ENCODE data around the gene NFKB2. TPM values are rescaled to one million over a fixed set of nuclear protein-coding genes. Genes with fewer than 3 reads are reported as not detected.

NFKB2 gene
- total and polyA plus RNA-seq, 4 experiments from 2014 or later: 6.6 to 147 (median 85.7) TPM

- intact Hi-C loops (cut with micrococcal nuclease): loop anchor here (1.0 to 5.0 kb wide), 5 partner anchors 11 to 310 kb away; partner anchors contain the start of gene WBP1L
- peak within 1 kb of the TSS; percentile 83 to 92 for H3K4me3 ChIP-seq (ENCODE audit: low read length in 2 of 2)
- H3K27ac Mint-ChIP-seq: peak within 1 kb of the TSS; percentile 84 to 98 (median 97)
Measured at GRCh38 chr10:102432162-102432950, 36.9 kb downstream of the NFKB2 start, which contains the start of gene CUEDC2. Gene CUEDC2 (minus strand): TSS chr10:102432574. CDS start chr10:102425188, 7,386 bp downstream.

DNA sequence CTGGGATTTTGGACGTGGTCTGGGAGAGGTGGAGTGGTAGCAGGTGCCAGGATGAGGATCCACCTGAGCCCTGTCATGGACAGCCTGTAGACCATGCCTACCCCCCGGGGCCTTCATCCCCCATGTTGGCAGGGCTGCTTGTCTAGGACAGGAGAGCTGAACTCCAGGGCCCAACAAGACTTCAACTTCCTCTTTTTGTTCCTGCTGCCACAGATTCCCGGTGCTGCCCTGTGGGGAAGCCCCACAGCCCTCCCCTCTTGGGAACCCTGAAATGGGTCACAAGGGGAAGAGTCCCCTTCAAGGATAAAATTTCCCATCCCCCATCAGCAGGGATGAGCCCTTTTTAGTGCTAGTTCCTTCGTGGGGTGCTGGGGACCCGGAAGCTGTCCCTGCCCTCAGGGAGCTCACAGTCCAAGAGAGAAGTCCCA is 38.1 kb downstream of the NFKB2 start:
- Mint-ChIP-seq H3K9me3 (peaks cover 0 to 2% (median 0%) of the 10 kb centered on the region in 8 donors), H3K4me3 (peak overlapping the region; percentile 90 to 95 (median 94)), H3K4me1 (peaks cover 30 to 65% (median 47%) of the 10 kb centered on the region in 4 donors), H3K27ac (peak overlapping the region; percentile 76 to 98 (median 97)), H3K36me3 (peaks cover 0 to 13% of the 10 kb centered on the region in 2 donors), H3K27me3 (no peaks in the 10 kb centered on the region)
- POLR2A ChIA-PET (ENCODE audit: partially characterized antibody): interaction anchor here (0.6 to 9.9 kb wide), 6 partner anchors 10 to 211 kb away, joined by 3 to 198 read pairs (median 18); partner anchors contain the start of genes C10orf95, FBXL15 and TRIM8
- no peaks in the 10 kb centered on the region for H3K36me3 ChIP-seq (ENCODE audit: insufficient read depth, low read length)
- CTCF ChIA-PET (ENCODE audit: partially characterized antibody): interaction anchor here (1.1 to 5.9 kb wide), 6 partner anchors 11 to 302 kb away, joined by 3 to 42 read pairs (median 11); partner anchors contain the start of genes C10orf95, FBXL15 and PPRC1
- no peak overlapping the region for H3K4me3 ChIP-seq (ENCODE audit: low read length in 2 of 2)
- no peaks in the 10 kb centered on the region for H3K27me3 ChIP-seq (ENCODE audit: insufficient read depth, low read length)
- intact Hi-C loops (cut with micrococcal nuclease): loop anchor here (5.0 kb wide), 1 partner anchor 309 kb away; the partner anchor contains the start of gene WBP1L
- H3K9me3 ChIP-seq (ENCODE audit: control insufficient read depth in 1 of 2, low read length in 2 of 2): no peaks in the 10 kb centered on the region
- no peak for DNase-seq
- H3K4me1 ChIP-seq (ENCODE audit: insufficient read depth, low read length): peaks cover 62% of the 10 kb centered on the region
- H3K27ac ChIP-seq (ENCODE audit: low read depth, low read length): peak overlapping the region; percentile 79

More at GRCh38 chr10:102432162-102432950, 36.9 kb downstream of the NFKB2 start, which contains the start of gene CUEDC2:
- H3K27ac ChIP-seq (ENCODE audit: low read depth, low read length): peak within 1 kb of the TSS; percentile 79
- ChIA-PET POLR2A (ENCODE audit: partially characterized antibody) (interaction anchor here (0.6 to 9.9 kb wide), 19 partner anchors 9 to 286 kb away, joined by 3 to 198 read pairs (median 4); partner anchors contain the start of genes C10orf95, FBXL15, NFKB2 and SUFU), CTCF (ENCODE audit: partially characterized antibody) (interaction anchor here (0.6 to 5.9 kb wide), 12 partner anchors 10 to 300 kb away, joined by 3 to 42 read pairs (median 4); partner anchors contain the start of genes ACTR1A, C10orf95, FBXL15 and PPRC1)
- no peaks in the 10 kb centered on the region for H3K9me3 ChIP-seq (ENCODE audit: control insufficient read depth in 1 of 2, low read length in 2 of 2)
- Mint-ChIP-seq H3K36me3 (peaks cover 0 to 13% of the 10 kb centered on the region in 2 donors), H3K9me3 (no peaks in the 10 kb centered on the region), H3K27me3 (no peaks in the 10 kb centered on the region), H3K4me1 (peaks cover 24 to 57% (median 40%) of the 10 kb centered on the region in 4 donors), H3K4me3 (peak within 1 kb of the TSS; percentile 90 to 95 (median 94))
- DNase-seq: peak; percentile 89 to 95 (median 93)
- peaks cover 52% of the 10 kb centered on the region for H3K4me1 ChIP-seq (ENCODE audit: insufficient read depth, low read length)
- no peaks in the 10 kb centered on the region for H3K27me3 ChIP-seq (ENCODE audit: insufficient read depth, low read length)
- no peaks in the 10 kb centered on the region for H3K36me3 ChIP-seq (ENCODE audit: insufficient read depth, low read length)

DNA sequence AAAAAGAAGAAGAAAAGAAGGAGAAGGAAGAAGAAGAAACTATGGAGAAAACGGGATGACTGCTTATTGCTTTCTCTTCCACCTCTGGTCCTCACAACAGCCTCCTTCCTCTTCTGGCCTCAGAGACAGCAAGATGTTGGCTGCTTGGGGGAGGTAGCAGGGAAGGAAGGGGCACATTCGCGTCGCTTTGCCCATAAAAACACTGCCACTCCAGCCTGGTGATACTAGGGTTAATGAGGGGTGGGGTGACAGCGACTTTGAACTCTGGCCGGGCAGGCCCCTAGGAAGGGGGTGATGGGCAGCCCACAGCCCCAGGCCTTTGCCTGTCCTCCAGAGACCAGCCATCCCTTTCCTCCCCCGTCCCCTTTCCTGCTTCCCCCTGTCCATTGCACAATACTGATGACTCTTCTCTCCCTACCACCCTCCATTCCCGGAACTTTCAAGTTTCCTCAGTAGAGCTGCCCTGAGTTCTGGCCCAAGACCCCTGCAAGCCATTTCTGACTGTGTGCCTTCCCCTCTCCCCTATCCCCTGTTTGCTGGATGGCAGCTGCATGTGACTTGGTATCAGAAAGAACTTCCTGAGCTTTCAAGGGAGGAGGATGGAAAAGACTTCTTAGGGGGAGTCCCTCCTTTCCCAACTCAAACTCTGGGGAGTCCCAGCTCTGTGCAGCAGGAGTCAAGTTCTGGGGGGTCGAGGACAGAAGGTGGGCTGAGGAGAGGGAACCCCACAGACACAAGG is 39.1 kb downstream of the NFKB2 start:
- H3K4me3 ChIP-seq (ENCODE audit: low read length in 2 of 2): peak overlapping the region in 1 of 2 donors; percentile 54
- ChIA-PET CTCF (ENCODE audit: partially characterized antibody) (interaction anchor here (1.3 to 5.9 kb wide), 6 partner anchors 12 to 44 kb away, joined by 4 to 42 read pairs (median 12); partner anchors contain the start of genes C10orf95 and FBXL15), POLR2A (ENCODE audit: partially characterized antibody) (interaction anchor here (1.0 to 9.9 kb wide), 6 partner anchors 11 to 40 kb away, joined by 4 to 198 read pairs (median 23); partner anchors contain the start of genes C10orf95, FBXL15 and NFKB2)
- no peaks in the 10 kb centered on the region for H3K9me3 ChIP-seq (ENCODE audit: control insufficient read depth in 1 of 2, low read length in 2 of 2)
- peak overlapping the region; percentile 58 to 94 (median 87) for H3K4me3 Mint-ChIP-seq
- H3K36me3 ChIP-seq (ENCODE audit: insufficient read depth, low read length): no peaks in the 10 kb centered on the region
- peaks cover 30 to 65% (median 47%) of the 10 kb centered on the region in 4 donors for H3K4me1 Mint-ChIP-seq
- H3K27me3 Mint-ChIP-seq: no peaks in the 10 kb centered on the region
- H3K36me3 Mint-ChIP-seq: peaks cover 0 to 13% of the 10 kb centered on the region in 2 donors
- DNase-seq: no peak
- peak overlapping the region; percentile 79 for H3K27ac ChIP-seq (ENCODE audit: low read depth, low read length)
- intact Hi-C loops (cut with micrococcal nuclease): loop anchor here (5.0 kb wide), 1 partner anchor 308 kb away; the partner anchor contains the start of gene WBP1L
- peaks cover 62% of the 10 kb centered on the region for H3K4me1 ChIP-seq (ENCODE audit: insufficient read depth, low read length)
- H3K27me3 ChIP-seq (ENCODE audit: insufficient read depth, low read length): no peaks in the 10 kb centered on the region
- peaks cover 0 to 2% (median 0%) of the 10 kb centered on the region in 8 donors for H3K9me3 Mint-ChIP-seq
- H3K27ac Mint-ChIP-seq: peak overlapping the region; percentile 87 to 98 (median 95)

- ChIA-PET CTCF (ENCODE audit: partially characterized antibody) (interaction anchor here (1.1 to 5.9 kb wide), 5 partner anchors 13 to 44 kb away, joined by 3 to 42 read pairs (median 9); partner anchors contain the start of genes C10orf95 and FBXL15), POLR2A (ENCODE audit: partially characterized antibody) (interaction anchor here (1.0 to 9.9 kb wide), 6 partner anchors 12 to 68 kb away, joined by 4 to 198 read pairs (median 12); partner anchors contain the start of genes ACTR1A, C10orf95, FBXL15 and NFKB2)
- Mint-ChIP-seq H3K4me1 (peaks cover 30 to 65% (median 47%) of the 10 kb centered on the region in 4 donors), H3K27me3 (no peaks in the 10 kb centered on the region), H3K4me3 (peak overlapping the region; percentile 82 to 94 (median 87)), H3K27ac (peak overlapping the region; percentile 87 to 98 (median 95)), H3K36me3 (peaks cover 0 to 13% of the 10 kb centered on the region in 2 donors), H3K9me3 (peaks cover 0 to 2% (median 0%) of the 10 kb centered on the region in 8 donors)
- intact Hi-C loops (cut with micrococcal nuclease): no loop called here
- no peaks in the 10 kb centered on the region for H3K27me3 ChIP-seq (ENCODE audit: insufficient read depth, low read length)
- H3K36me3 ChIP-seq (ENCODE audit: insufficient read depth, low read length): no peaks in the 10 kb centered on the region
- no peaks in the 10 kb centered on the region for H3K9me3 ChIP-seq (ENCODE audit: control insufficient read depth in 1 of 2, low read length in 2 of 2)
- peak overlapping the region; percentile 79 for H3K27ac ChIP-seq (ENCODE audit: low read depth, low read length)
- H3K4me3 ChIP-seq (ENCODE audit: low read length in 2 of 2): peak overlapping the region in 1 of 2 donors; percentile 54
- H3K4me1 ChIP-seq (ENCODE audit: insufficient read depth, low read length): peaks cover 62% of the 10 kb centered on the region
- DNase-seq: no peak
Measured at GRCh38 chr10:102435133-102435497, 39.6 kb downstream of the NFKB2 start.

DNA sequence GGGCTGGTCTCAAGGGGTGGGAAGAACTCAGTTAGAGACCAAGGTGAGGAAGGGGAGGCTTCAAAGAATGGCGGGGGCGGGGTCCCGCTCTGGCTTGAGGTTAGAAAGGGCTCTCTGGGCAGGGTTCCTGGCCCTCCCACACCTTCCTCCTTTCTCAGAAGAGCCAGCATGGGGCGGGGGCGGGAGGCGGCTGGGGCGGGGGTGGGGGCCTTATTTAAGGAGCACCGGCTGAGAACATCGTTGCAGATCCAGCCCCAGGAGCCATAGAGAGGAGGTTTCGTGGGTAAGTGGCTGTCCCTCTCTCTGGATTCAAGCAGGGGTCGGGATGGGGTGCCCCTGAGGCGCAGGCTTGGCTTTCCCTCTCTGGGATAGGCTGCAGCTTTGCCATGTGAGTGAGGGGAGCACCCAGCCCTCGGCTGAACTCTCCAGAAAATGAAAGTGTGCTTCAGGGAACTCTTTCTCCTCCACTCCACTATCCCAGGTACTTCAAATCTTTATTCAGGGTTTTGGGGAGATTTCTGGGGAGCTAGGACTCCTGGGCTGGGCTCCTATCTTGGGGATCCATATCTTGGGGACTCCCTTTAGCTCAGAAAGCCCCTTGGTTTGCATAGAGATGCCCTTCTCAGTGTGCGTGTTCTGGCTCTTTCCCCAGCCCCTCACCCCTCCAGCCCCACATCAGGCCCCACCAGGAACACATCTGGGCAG is 40.2 kb downstream of the NFKB2 start:
- ChIA-PET POLR2A (ENCODE audit: partially characterized antibody) (interaction anchor here (0.8 to 9.9 kb wide), 10 partner anchors 12 to 209 kb away, joined by 3 to 198 read pairs (median 4); partner anchors contain the start of genes ACTR1A, C10orf95, FBXL15 and NFKB2), CTCF (ENCODE audit: partially characterized antibody) (interaction anchor here (0.8 to 5.9 kb wide), 6 partner anchors 13 to 43 kb away, joined by 3 to 42 read pairs (median 6); partner anchors contain the start of genes C10orf95 and FBXL15)
- peak overlapping the region; percentile 82 to 94 (median 87) for H3K4me3 Mint-ChIP-seq
- H3K9me3 Mint-ChIP-seq: peaks cover 0 to 2% (median 0%) of the 10 kb centered on the region in 8 donors
- peak overlapping the region; percentile 42 to 54 for H3K4me3 ChIP-seq (ENCODE audit: low read length in 2 of 2)
- H3K27ac ChIP-seq (ENCODE audit: low read depth, low read length): peak overlapping the region; percentile 79
- intact Hi-C loops (cut with micrococcal nuclease): loop anchor here (1.0 kb wide), 1 partner anchor 14 kb away; no protein-coding TSS in a partner anchor
- H3K27ac Mint-ChIP-seq: peak overlapping the region; percentile 87 to 98 (median 95)
- no peaks in the 10 kb centered on the region for H3K36me3 ChIP-seq (ENCODE audit: insufficient read depth, low read length)
- H3K36me3 Mint-ChIP-seq: peaks cover 0 to 13% of the 10 kb centered on the region in 2 donors
- no peaks in the 10 kb centered on the region for H3K9me3 ChIP-seq (ENCODE audit: control insufficient read depth in 1 of 2, low read length in 2 of 2)
- no peaks in the 10 kb centered on the region for H3K27me3 Mint-ChIP-seq
- peak in 3 of 5 donors; percentile 15 to 54 (median 26) for DNase-seq
- H3K4me1 Mint-ChIP-seq: peaks cover 30 to 65% (median 47%) of the 10 kb centered on the region in 4 donors
- no peaks in the 10 kb centered on the region for H3K27me3 ChIP-seq (ENCODE audit: insufficient read depth, low read length)
- H3K4me1 ChIP-seq (ENCODE audit: insufficient read depth, low read length): peaks cover 62% of the 10 kb centered on the region
